Uterus (tissue), 4 donors: ENCODE data around the gene APPL2. TPM values are rescaled to one million over a fixed set of nuclear protein-coding genes. Genes with fewer than 3 reads are reported as not detected.

Source experiments
- DNase-seq, 2 donors: peaks; one replicate each; pipeline ENCODE4 v3.0.0-alpha.2; 2019 to 2020
- H3K27ac ChIP-seq, 2 donors: fragments of 200-600 bp; sonication (generic); 1 replicate in 1 of 2; 2 replicates in 1 of 2; pipeline ENCODE4 v1.5.1; 2016 to 2018
- H3K27me3 ChIP-seq, 2 donors: fragments of 200-600 bp; sonication (generic); one replicate each; pipeline ENCODE4 v1.5.1; 2018 to 2019; ENCODE audit warnings: control low read depth in 1 of 2
- H3K36me3 ChIP-seq, 2 donors: fragments of 200-600 bp; sonication (generic); one replicate each; pipeline ENCODE4 v1.5.1; 2019; ENCODE audit warnings: control low read depth in 1 of 2
- H3K4me1 ChIP-seq, 2 donors: fragments of 200-600 bp; sonication (generic); one replicate each; pipeline ENCODE4 v1.5.1; 2018 to 2019; ENCODE audit warnings: control low read depth in 1 of 2
- H3K4me3 ChIP-seq, 2 donors: fragments of 200-600 bp; sonication (generic); 1 replicate in 1 of 2; 2 replicates in 1 of 2; pipeline ENCODE4 v1.5.1; 2018 to 2019; ENCODE audit warnings: mild to moderate bottlenecking in 1 of 2
- H3K9me3 ChIP-seq, 2 donors: fragments of 200-600 bp; sonication (generic); one replicate each; pipeline ENCODE4 v1.5.1; 2019; ENCODE audit warnings: control low read depth in 1 of 2
- CTCF ChIP-seq, 4 experiments: fragments of 200-600 bp in 2 of 4; fragments of 450-650 bp in 2 of 4; sonication (generic) in 2 of 4; IDR thresholded peaks; one replicate each; pipeline ENCODE4 v1.5.1; 2016 to 2019; ENCODE audit warnings: antibody characterized with exemption in 4 of 4, mild to moderate bottlenecking in 2 of 4, moderate library complexity in 1 of 4
- POLR2A ChIP-seq, 2 donors: fragments of 450-650 bp; IDR thresholded peaks; one replicate each; pipeline ENCODE4 v1.6.1; 2016; ENCODE audit warnings: antibody characterized with exemption in 2 of 2, mild to moderate bottlenecking in 1 of 2, moderate library complexity in 1 of 2
- intact Hi-C: fragments of 100-400 bp; cut with DNase I; formaldehyde crosslinking; loops from one replicate; pipeline ENCODE4 v1.15.1; 2023; ENCODE audit warnings: low total_unique reads
- total RNA-seq, 4 donors: library from RNA; depleted of rRNA in 3 of 4; stranded (reverse); fragments of >200 nt in 3 of 4; gene quantifications; one replicate each; pipeline versions ENCODE4 v1.1.0 to v1.2.4, GENCODE V29; 2014 to 2023
- donor health status: DM: yes; HTN: yes; CAD: no.

The APPL2 gene
- total RNA-seq, 4 donors from 2014 or later, result 14.3 to 52.6 (median 31.4) TPM

GRCh38 chr12:105220150-105220928, 15.6 kb downstream of the APPL2 start:
- Histone ChIP-seq H3K27me3 (no peaks in the 10 kb centered on the region), H3K4me3 (no peak overlapping the region), H3K36me3 (no peaks in the 10 kb centered on the region), H3K9me3 (no peaks in the 10 kb centered on the region), H3K4me1 (peaks cover 0 to 2% of the 10 kb centered on the region in 2 donors), H3K27ac (peak overlapping the region in 1 of 2 donors; percentile 77)
- DNase-seq, result no peak
- TF ChIP-seq CTCF (IDR thresholded peaks at IDR 0.05), result no peak
- TF ChIP-seq POLR2A (IDR thresholded peaks at IDR 0.05), result no peak
- intact Hi-C loops, result no loop called here

GRCh38 chr12:105219261-105220028, 16.5 kb downstream of the APPL2 start:
- Histone ChIP-seq H3K27me3 (no peaks in the 10 kb centered on the region), H3K4me1 (no peaks in the 10 kb centered on the region), H3K27ac (peak overlapping the region in 1 of 2 donors; percentile 77), H3K4me3 (no peak overlapping the region), H3K9me3 (no peaks in the 10 kb centered on the region), H3K36me3 (no peaks in the 10 kb centered on the region)
- intact Hi-C loops, result no loop called here
- DNase-seq, result no peak
- TF ChIP-seq POLR2A (IDR thresholded peaks at IDR 0.05) (no peak), CTCF (IDR thresholded peaks at IDR 0.05) (no peak)

- TF ChIP-seq CTCF (IDR thresholded peaks at IDR 0.05), result no peak
- no peak for TF ChIP-seq POLR2A (IDR thresholded peaks at IDR 0.05)
- Histone ChIP-seq H3K27ac (peak overlapping the region in 1 of 2 donors; percentile 77), H3K4me3 (no peak overlapping the region), H3K27me3 (no peaks in the 10 kb centered on the region), H3K36me3 (no peaks in the 10 kb centered on the region), H3K4me1 (no peaks in the 10 kb centered on the region), H3K9me3 (no peaks in the 10 kb centered on the region)
- intact Hi-C loops, result no loop called here
- no peak for DNase-seq
These were observed 17.5 kb downstream of the APPL2 start for GRCh38 chr12:105218434-105218833.

GRCh38 chr12:105214670-105215375, 21.2 kb downstream of the APPL2 start:
- Histone ChIP-seq H3K4me1 (no peaks in the 10 kb centered on the region), H3K36me3 (no peaks in the 10 kb centered on the region), H3K9me3 (no peaks in the 10 kb centered on the region), H3K27ac (peak overlapping the region in 1 of 2 donors; percentile 77), H3K27me3 (no peaks in the 10 kb centered on the region), H3K4me3 (no peak overlapping the region)
- DNase-seq, result no peak
- intact Hi-C loops, result no loop called here
- TF ChIP-seq POLR2A (IDR thresholded peaks at IDR 0.05), result no peak

- no peak for DNase-seq
- Histone ChIP-seq H3K27ac (peak overlapping the region in 1 of 2 donors; percentile 77), H3K36me3 (no peaks in the 10 kb centered on the region), H3K4me3 (no peak overlapping the region), H3K4me1 (no peaks in the 10 kb centered on the region), H3K27me3 (no peaks in the 10 kb centered on the region), H3K9me3 (no peaks in the 10 kb centered on the region)
- intact Hi-C loops, result no loop called here
- TF ChIP-seq CTCF (IDR thresholded peaks at IDR 0.05), result no peak
- TF ChIP-seq POLR2A (IDR thresholded peaks at IDR 0.05), result no peak
These were observed 21.8 kb downstream of the APPL2 start for GRCh38 chr12:105214148-105214547.
